Cardiac muscle cell (in vitro differentiated cells and primary cell): ENCODE measurements around the gene JMJD1C. TPM values are rescaled to one million over a fixed set of nuclear protein-coding genes. Genes with fewer than 3 reads are reported as not detected.
A peak's percentile ranks its signal among the peaks of the same experiment; 100 is the strongest.

Experiments
- DNase-seq, 2 donors: peaks; one replicate each; pipeline versions ENCODE4 v3.0.0 to v3.0.0-alpha.2; 2010 to 2017; ENCODE audit warnings: low read depth in 1 of 2, low spot score in 1 of 2
- H3K27ac ChIP-seq: fragments of 200-600 bp; sonication (generic); 2 replicates; pipeline ENCODE4 v1.5.1; 2016
- H3K27me3 ChIP-seq: fragments of 200-600 bp; sonication (generic); 2 replicates; pipeline ENCODE4 v1.6.0; 2016; ENCODE audit warnings: control low read depth
- H3K36me3 ChIP-seq: fragments of 200-600 bp; sonication (generic); 2 replicates; pipeline ENCODE4 v1.5.1; 2016; ENCODE audit warnings: control low read depth
- H3K4me1 ChIP-seq: fragments of 200-600 bp; sonication (generic); 2 replicates; pipeline ENCODE4 v1.8.1; 2017; ENCODE audit warnings: low read depth, mild to moderate bottlenecking, mixed run types
- H3K4me3 ChIP-seq: fragments of 200-600 bp; sonication (generic); 2 replicates; pipeline ENCODE4 v1.5.1; 2016; ENCODE audit warnings: mild to moderate bottlenecking
- H3K9me3 ChIP-seq: fragments of 200-600 bp; sonication (generic); 2 replicates; pipeline ENCODE4 v1.5.1; 2017; ENCODE audit warnings: low read depth, mild to moderate bottlenecking, control low read depth
- CTCF ChIP-seq: IDR thresholded peaks from 2 replicates; pipeline ENCODE4 v1.5.1; 2012; ENCODE audit warnings: low read depth, mild to moderate bottlenecking, low read length
- polyA plus RNA-seq: library from polyadenylated mRNA; unstranded; fragments of >200 nt; fragmentation: Nextera tagmentation; extraction: Ambion mirVana; gene quantifications from 2 replicates; pipeline ENCODE4 v1.2.1, GENCODE V29; 2016
- total RNA-seq: library from RNA; depleted of rRNA; stranded (reverse); fragments of >200 nt; gene quantifications from 2 replicates; pipeline ENCODE4 v1.2.3, GENCODE V29; 2016

JMJD1C gene
- total and polyA plus RNA-seq, 2 experiments from 2014 or later = 59.1 to 144 TPM

GRCh38 chr10:63374991-63375390, 90.8 kb downstream of the JMJD1C start:
- no peaks in the 10 kb centered on the region for H3K4me1 ChIP-seq
- TF ChIP-seq CTCF = no peak
- H3K36me3 ChIP-seq = peaks cover 8% of the 10 kb centered on the region
- H3K4me3 ChIP-seq = no peak overlapping the region
- peak in 1 of 2 donors; percentile 52 for DNase-seq
- no peak overlapping the region for H3K27ac ChIP-seq
- H3K9me3 ChIP-seq = no peaks in the 10 kb centered on the region
- H3K27me3 ChIP-seq = no peaks in the 10 kb centered on the region

- Histone ChIP-seq H3K9me3 (no peaks in the 10 kb centered on the region), H3K36me3 (no peaks in the 10 kb centered on the region), H3K4me3 (no peak overlapping the region), H3K27me3 (no peaks in the 10 kb centered on the region), H3K27ac (no peak overlapping the region), H3K4me1 (no peaks in the 10 kb centered on the region)
- no peak for DNase-seq
- TF ChIP-seq CTCF = no peak
These were observed 92.6 kb downstream of the JMJD1C start for GRCh38 chr10:63373176-63373575.

GRCh38 chr10:63369711-63370110, 96.1 kb downstream of the JMJD1C start:
- H3K27me3 ChIP-seq = no peaks in the 10 kb centered on the region
- no peaks in the 10 kb centered on the region for H3K4me1 ChIP-seq
- no peaks in the 10 kb centered on the region for H3K36me3 ChIP-seq
- peak overlapping the region; percentile 35 for H3K27ac ChIP-seq
- TF ChIP-seq CTCF = no peak
- no peak overlapping the region for H3K4me3 ChIP-seq
- DNase-seq = no peak
- H3K9me3 ChIP-seq = no peaks in the 10 kb centered on the region

GRCh38 chr10:63368365-63368764, 97.4 kb downstream of the JMJD1C start:
- no peaks in the 10 kb centered on the region for H3K4me1 ChIP-seq
- no peaks in the 10 kb centered on the region for H3K9me3 ChIP-seq
- no peak for TF ChIP-seq CTCF
- no peak overlapping the region for H3K27ac ChIP-seq
- H3K4me3 ChIP-seq = no peak overlapping the region
- DNase-seq = no peak
- H3K36me3 ChIP-seq = no peaks in the 10 kb centered on the region
- no peaks in the 10 kb centered on the region for H3K27me3 ChIP-seq

- DNase-seq = no peak
- no peak overlapping the region for H3K27ac ChIP-seq
- H3K36me3 ChIP-seq = no peaks in the 10 kb centered on the region
- H3K4me3 ChIP-seq = no peak overlapping the region
- no peaks in the 10 kb centered on the region for H3K27me3 ChIP-seq
- no peaks in the 10 kb centered on the region for H3K9me3 ChIP-seq
- H3K4me1 ChIP-seq = no peaks in the 10 kb centered on the region
- TF ChIP-seq CTCF = no peak
These were observed 98.8 kb downstream of the JMJD1C start for GRCh38 chr10:63366933-63367332.
